NCI-H2196 treated with DMSO at 0.1 percent for 48 hours (cell line): ENCODE data around the gene BABAM2.
"Not testable (repeated sequence)": the region's sequence is repeated elsewhere in the genome, so short reads cannot be mapped to it uniquely, and the experiment has no call there.

ENCODE experiments used
- DNase-seq: peaks from one replicate; lab custom pipeline; 2025; ENCODE audit not compliant: unreplicated experiment; lab: John Stamatoyannopoulos, UW

Gene BABAM2

GRCh38 chr2:28101892-28102291 is 211.4 kb downstream of the BABAM2 start:
- DNase-seq: no peak

GRCh38 chr2:28102455-28102874 is 211.9 kb downstream of the BABAM2 start:
- DNase-seq: no peak

GRCh38 chr2:28103611-28104010 is 213.1 kb downstream of the BABAM2 start:
- DNase-seq: no peak

GRCh38 chr2:28108143-28108542 is 217.6 kb downstream of the BABAM2 start:
- DNase-seq: no peak

- DNase-seq: not testable (repeated sequence)
Observed at GRCh38 chr2:28113771-28114170, 223.2 kb downstream of the BABAM2 start.

GRCh38 chr2:28117104-28117596 is 226.6 kb downstream of the BABAM2 start:
- no peak for DNase-seq

GRCh38 chr2:28119631-28120030 is 229.1 kb downstream of the BABAM2 start:
- DNase-seq: no peak

- DNase-seq: no peak
Observed at GRCh38 chr2:28128281-28128950, 237.9 kb downstream of the BABAM2 start.

- no peak for DNase-seq
Observed at GRCh38 chr2:28129955-28130695, 239.6 kb downstream of the BABAM2 start.

GRCh38 chr2:28133778-28134177 is 243.2 kb downstream of the BABAM2 start:
- DNase-seq: no peak

- no peak for DNase-seq
Observed at GRCh38 chr2:28134262-28134812, 243.8 kb downstream of the BABAM2 start.

- DNase-seq: no peak
Observed at GRCh38 chr2:28134857-28135256, 244.3 kb downstream of the BABAM2 start.

- DNase-seq: no peak
Observed at GRCh38 chr2:28135324-28135723, 244.8 kb downstream of the BABAM2 start.

GRCh38 chr2:28135799-28136198 is 245.3 kb downstream of the BABAM2 start:
- no peak for DNase-seq

- DNase-seq: no peak
Observed at GRCh38 chr2:28136556-28136955, 246.0 kb downstream of the BABAM2 start.

- DNase-seq: no peak
Observed at GRCh38 chr2:28137221-28137620, 246.7 kb downstream of the BABAM2 start.

GRCh38 chr2:28142386-28142785 is 251.9 kb downstream of the BABAM2 start:
- no peak for DNase-seq

GRCh38 chr2:28148000-28148399 is 257.5 kb downstream of the BABAM2 start:
- no peak for DNase-seq

GRCh38 chr2:28148566-28148965 is 258.0 kb downstream of the BABAM2 start:
- no peak for DNase-seq

- DNase-seq: no peak
Observed at GRCh38 chr2:28150236-28150915, 259.8 kb downstream of the BABAM2 start.

GRCh38 chr2:28150994-28151393 is 260.5 kb downstream of the BABAM2 start:
- no peak for DNase-seq
